ENCODE data around the gene OR2W1.

The OR2W1 gene

DNA sequence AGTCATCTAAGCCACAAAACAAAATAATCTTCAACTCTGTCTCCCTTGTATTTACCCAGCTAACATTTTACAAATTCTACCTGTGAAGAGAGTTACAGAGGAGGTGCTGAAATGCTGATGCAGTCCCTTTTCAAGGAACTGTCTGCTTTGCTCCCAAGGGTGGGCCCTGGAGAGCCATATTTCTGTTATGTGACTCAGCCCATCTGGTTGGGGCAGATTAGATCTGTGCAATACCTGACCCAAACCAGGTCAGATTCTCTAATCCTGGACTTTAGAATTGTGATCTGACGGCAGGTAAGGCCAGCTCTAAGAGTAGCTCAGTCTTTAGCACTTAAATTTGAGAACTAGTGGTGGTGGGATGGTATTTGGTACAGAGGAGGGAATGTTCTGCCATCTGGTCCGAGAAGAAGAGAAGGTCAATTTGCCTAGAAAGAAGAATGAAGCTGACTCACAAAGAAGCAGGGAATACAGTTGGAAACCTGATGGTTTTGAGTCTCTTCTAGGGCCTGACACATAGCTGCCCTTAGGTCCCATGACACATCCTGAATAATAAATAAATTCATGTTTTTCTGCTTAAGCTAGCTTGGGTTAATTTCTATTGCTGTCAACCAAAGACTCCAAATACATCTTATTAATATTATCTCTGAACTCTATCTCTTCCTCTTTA is 48.0 kb downstream of the OR2W1 start:
- DNase-seq, result no peak

DNA sequence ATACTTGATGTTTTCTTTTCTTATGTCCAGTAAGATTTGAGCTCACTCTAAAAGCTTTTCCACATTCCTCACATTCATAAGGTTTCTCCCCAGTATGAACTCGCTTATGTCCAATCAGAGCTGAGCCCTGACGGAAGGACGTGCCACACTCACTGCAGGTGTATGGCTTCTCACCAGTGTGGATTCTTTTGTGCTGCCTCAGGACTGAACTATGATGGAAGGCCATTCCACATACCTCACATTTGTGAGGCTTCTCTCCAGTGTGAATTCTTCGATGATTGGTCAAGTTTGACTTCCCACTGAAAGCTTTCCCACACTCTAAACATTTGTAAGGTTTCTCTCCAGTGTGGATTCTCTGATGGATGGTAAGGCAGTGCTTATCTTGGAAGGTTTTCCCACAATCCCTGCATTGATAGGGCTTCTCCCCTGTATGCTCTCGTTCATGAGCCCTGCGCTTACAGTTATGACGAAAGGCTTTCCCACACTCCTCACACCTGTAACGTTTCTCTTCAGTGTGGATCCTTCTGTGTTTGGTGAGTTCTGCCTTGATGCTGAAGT is 49.8 kb downstream of the OR2W1 start:
- DNase-seq, result no peak

All from activated CD4-positive, alpha-beta T cell treated with anti-CD3 and anti-CD28 coated beads, Interleukin-2, amount 50 U/mL, for 16 hours (primary cell).